CD4-positive, alpha-beta memory T cell (primary cell): Measurements from ENCODE around the gene DUOX1. TPM values are rescaled to one million over a fixed set of nuclear protein-coding genes. Genes with fewer than 3 reads are reported as not detected.
"Not testable (repeated sequence)": the region's sequence is repeated elsewhere in the genome, so short reads cannot be mapped to it uniquely, and the experiment has no call there.

Experiments used
- CTCF ChIA-PET: fragments of 350-600 bp; sonication (Branson Sonifier 250); formaldehyde crosslinking; loops from one replicate; lab custom pipeline; 2021; ENCODE audit warnings: inconsistent platforms; ENCODE audit not compliant: partially characterized antibody; lab: Charles Lee
- POLR2A ChIA-PET: fragments of 350-600 bp; sonication (Branson Sonifier 250); formaldehyde crosslinking; loops from one replicate; lab custom pipeline; 2021; ENCODE audit not compliant: partially characterized antibody; lab: Charles Lee
- DNase-seq, 5 donors: peaks; one replicate each; pipeline versions ENCODE4 v3.0.0 to v3.0.0-alpha.2; 2020 to 2022; ENCODE audit warnings: mixed read lengths in 1 of 5
- H3K27ac ChIP-seq: one replicate; pipeline ENCODE4 v1.7.0; 2013; ENCODE audit warnings: low read depth, low read length
- H3K27me3 ChIP-seq: 2 replicates; pipeline ENCODE4 v1.7.0; 2013; ENCODE audit warnings: mild to moderate bottlenecking, low read length, moderate library complexity; ENCODE audit not compliant: insufficient read depth
- H3K36me3 ChIP-seq: 2 replicates; pipeline ENCODE4 v1.7.0; 2013; ENCODE audit warnings: mild to moderate bottlenecking, low read length, moderate library complexity; ENCODE audit not compliant: insufficient read depth
- H3K4me1 ChIP-seq: 2 replicates; pipeline ENCODE4 v1.7.0; 2013; ENCODE audit warnings: mild to moderate bottlenecking, low read length, moderate library complexity; ENCODE audit not compliant: insufficient read depth
- H3K4me3 ChIP-seq, 2 donors: one replicate each; pipeline ENCODE4 v1.7.0; 2013; ENCODE audit warnings: low read length in 2 of 2, mild to moderate bottlenecking in 1 of 2
- H3K9me3 ChIP-seq, 2 donors: one replicate each; pipeline ENCODE4 v1.7.0; 2013; ENCODE audit warnings: low read length in 2 of 2, control low read depth in 1 of 2; ENCODE audit not compliant: control insufficient read depth in 1 of 2
- H3K27ac Mint-ChIP-seq, 7 donors: one replicate each; pipeline ENCODE4 v1.8.0; 2020 to 2021; ENCODE audit warnings: mixed read lengths in 7 of 7, mild to moderate bottlenecking in 6 of 7, inconsistent platforms in 3 of 7, moderate library complexity in 3 of 7
- H3K27me3 Mint-ChIP-seq, 2 donors: one replicate each; pipeline ENCODE4 v1.8.0; 2020 to 2021; ENCODE audit warnings: mixed read lengths in 2 of 2
- H3K36me3 Mint-ChIP-seq, 2 donors: one replicate each; pipeline ENCODE4 v1.8.0; 2020 to 2021; ENCODE audit warnings: mixed read lengths in 2 of 2, inconsistent platforms in 1 of 2, mild to moderate bottlenecking in 1 of 2
- H3K4me1 Mint-ChIP-seq, 4 donors: one replicate each; pipeline ENCODE4 v1.8.0; 2020 to 2021; ENCODE audit warnings: mixed read lengths in 4 of 4, mild to moderate bottlenecking in 1 of 4
- H3K4me3 Mint-ChIP-seq, 8 donors: one replicate each; pipeline ENCODE4 v1.8.0; 2020 to 2021; ENCODE audit warnings: mixed read lengths in 8 of 8, mild to moderate bottlenecking in 7 of 8, moderate library complexity in 6 of 8, inconsistent platforms in 3 of 8
- H3K9me3 Mint-ChIP-seq, 8 donors: one replicate each; pipeline ENCODE4 v1.8.0; 2020 to 2021; ENCODE audit warnings: mixed read lengths in 8 of 8, mild to moderate bottlenecking in 5 of 8, inconsistent platforms in 3 of 8, moderate library complexity in 1 of 8
- intact Hi-C: fragments of 100-400 bp; cut with micrococcal nuclease; formaldehyde crosslinking; loops from one replicate; pipeline ENCODE4 v1.15.1; 2023
- polyA plus RNA-seq, 2 donors: library from polyadenylated mRNA; unstranded; fragments of 300-500 nt; fragmentation: Illumina TruSeq; gene quantifications; one replicate each; pipeline ENCODE4 v1.2.3, GENCODE V29; 2021
- total RNA-seq, 2 experiments: library from RNA; stranded (reverse); gene quantifications; one replicate each; pipeline ENCODE4 v1.2.3, GENCODE V29; 2021

DUOX1 gene
- total and polyA plus RNA-seq, 4 experiments from 2014 or later = 0.06 to 2.9 (median 0.19) TPM

- POLR2A ChIA-PET = no interaction called here
- Histone ChIP-seq H3K27ac (no peak overlapping the region), H3K4me3 (no peak overlapping the region), H3K9me3 (no peaks in the 10 kb centered on the region), H3K4me1 (peaks cover 11% of the 10 kb centered on the region), H3K36me3 (no peaks in the 10 kb centered on the region), H3K27me3 (peaks cover 35% of the 10 kb centered on the region)
- CTCF ChIA-PET = interaction anchor here (0.8 to 3.3 kb wide), 4 partner anchors 8 to 15 kb away, joined by 3 to 12 read pairs (median 6); no protein-coding TSS in a partner anchor
- Mint-ChIP-seq H3K36me3 (no peaks in the 10 kb centered on the region), H3K4me1 (peaks cover 4 to 25% (median 16%) of the 10 kb centered on the region in 4 donors), H3K4me3 (no peak overlapping the region), H3K27ac (peak overlapping the region in 1 of 7 donors; percentile 71), H3K9me3 (peaks cover 0 to 4% (median 0%) of the 10 kb centered on the region in 8 donors), H3K27me3 (peaks cover 39 to 44% of the 10 kb centered on the region in 2 donors)
- intact Hi-C loops = no loop called here
- no peak for DNase-seq
These were observed 3.2 kb downstream of the DUOX1 start for GRCh38 chr15:45132844-45133560.

- Histone ChIP-seq H3K9me3 (no peaks in the 10 kb centered on the region), H3K27ac (no peak overlapping the region), H3K4me1 (peaks cover 11% of the 10 kb centered on the region), H3K36me3 (no peaks in the 10 kb centered on the region), H3K4me3 (no peak overlapping the region), H3K27me3 (peaks cover 30% of the 10 kb centered on the region)
- H3K4me3 Mint-ChIP-seq = peak overlapping the region in 1 of 8 donors; percentile 21
- peaks cover 0 to 2% (median 0%) of the 10 kb centered on the region in 8 donors for H3K9me3 Mint-ChIP-seq
- H3K27me3 Mint-ChIP-seq = peaks cover 33 to 41% of the 10 kb centered on the region in 2 donors
- ChIA-PET POLR2A (no interaction called here), CTCF (interaction anchor here (1.2 to 3.3 kb wide), 3 partner anchors 9 to 15 kb away, joined by 4 to 12 read pairs (median 9); no protein-coding TSS in a partner anchor)
- H3K27ac Mint-ChIP-seq = peak overlapping the region in 1 of 7 donors; percentile 71
- intact Hi-C loops = no loop called here
- no peak for DNase-seq
- H3K36me3 Mint-ChIP-seq = no peaks in the 10 kb centered on the region
- H3K4me1 Mint-ChIP-seq = peaks cover 4 to 25% (median 14%) of the 10 kb centered on the region in 4 donors
These were observed 3.7 kb downstream of the DUOX1 start for GRCh38 chr15:45133561-45133920.

GRCh38 chr15:45134046-45134445, 4.3 kb downstream of the DUOX1 start:
- ChIA-PET POLR2A (no interaction called here), CTCF (interaction anchor here (1.2 to 3.3 kb wide), 4 partner anchors 9 to 16 kb away, joined by 4 to 12 read pairs (median 10); no protein-coding TSS in a partner anchor)
- no peak overlapping the region for H3K27ac ChIP-seq
- no peak for DNase-seq
- peaks cover 25% of the 10 kb centered on the region for H3K27me3 ChIP-seq
- no peak overlapping the region for H3K4me3 ChIP-seq
- H3K27ac Mint-ChIP-seq = peak overlapping the region in 1 of 7 donors; percentile 41
- peaks cover 30 to 36% of the 10 kb centered on the region in 2 donors for H3K27me3 Mint-ChIP-seq
- peak overlapping the region in 2 of 8 donors; percentile 77 to 81 for H3K4me3 Mint-ChIP-seq
- peaks cover 4 to 25% (median 11%) of the 10 kb centered on the region in 4 donors for H3K4me1 Mint-ChIP-seq
- H3K36me3 Mint-ChIP-seq = no peaks in the 10 kb centered on the region
- no peaks in the 10 kb centered on the region for H3K9me3 ChIP-seq
- intact Hi-C loops = no loop called here
- H3K4me1 ChIP-seq = peaks cover 11% of the 10 kb centered on the region
- H3K36me3 ChIP-seq = no peaks in the 10 kb centered on the region
- no peaks in the 10 kb centered on the region for H3K9me3 Mint-ChIP-seq

- H3K4me3 ChIP-seq = no peak overlapping the region
- H3K36me3 ChIP-seq = no peaks in the 10 kb centered on the region
- Mint-ChIP-seq H3K27me3 (peaks cover 30 to 35% of the 10 kb centered on the region in 2 donors), H3K36me3 (no peaks in the 10 kb centered on the region), H3K9me3 (no peaks in the 10 kb centered on the region), H3K27ac (no peak overlapping the region), H3K4me1 (peaks cover 4 to 25% (median 11%) of the 10 kb centered on the region in 4 donors), H3K4me3 (peak overlapping the region; percentile 64 to 84 (median 72))
- ChIA-PET CTCF (interaction anchor here (1.1 to 3.3 kb wide), 4 partner anchors 8 to 17 kb away, joined by 3 to 12 read pairs (median 10); no protein-coding TSS in a partner anchor), POLR2A (no interaction called here)
- no peak for DNase-seq
- peaks cover 11% of the 10 kb centered on the region for H3K4me1 ChIP-seq
- intact Hi-C loops = no loop called here
- H3K27me3 ChIP-seq = peaks cover 25% of the 10 kb centered on the region
- H3K9me3 ChIP-seq = no peaks in the 10 kb centered on the region
- no peak overlapping the region for H3K27ac ChIP-seq
These were observed 5.1 kb downstream of the DUOX1 start for GRCh38 chr15:45134682-45135604.

GRCh38 chr15:45135705-45136377, 6.0 kb downstream of the DUOX1 start:
- POLR2A ChIA-PET, H3K27ac ChIP-seq, H3K27ac Mint-ChIP-seq, H3K36me3 ChIP-seq, intact Hi-C loops, H3K36me3 Mint-ChIP-seq, H3K9me3 Mint-ChIP-seq, H3K4me3 ChIP-seq, DNase-seq, H3K9me3 ChIP-seq: not testable (repeated sequence)
- peak overlapping the region in 6 of 8 donors; percentile 57 to 78 (median 65) for H3K4me3 Mint-ChIP-seq
- peaks cover 25 to 28% of the 10 kb centered on the region in 2 donors for H3K27me3 Mint-ChIP-seq
- peaks cover 4 to 20% (median 11%) of the 10 kb centered on the region in 4 donors for H3K4me1 Mint-ChIP-seq
- Histone ChIP-seq H3K27me3 (peaks cover 22% of the 10 kb centered on the region), H3K4me1 (peaks cover 11% of the 10 kb centered on the region)
- CTCF ChIA-PET = interaction anchor here (1.1 to 3.3 kb wide), 4 partner anchors 9 to 18 kb away, joined by 3 to 12 read pairs (median 10); no protein-coding TSS in a partner anchor

- Histone ChIP-seq H3K27me3 (peaks cover 22% of the 10 kb centered on the region), H3K4me3 (no peak overlapping the region), H3K27ac (no peak overlapping the region), H3K9me3 (no peaks in the 10 kb centered on the region), H3K4me1 (peaks cover 11% of the 10 kb centered on the region), H3K36me3 (no peaks in the 10 kb centered on the region)
- peak overlapping the region in 6 of 8 donors; percentile 57 to 78 (median 68) for H3K4me3 Mint-ChIP-seq
- ChIA-PET CTCF (interaction anchor here (2.0 to 2.8 kb wide), 2 partner anchors 10 to 18 kb away, joined by 7 to 8 read pairs; no protein-coding TSS in a partner anchor), POLR2A (no interaction called here)
- H3K27me3 Mint-ChIP-seq = peaks cover 25 to 28% of the 10 kb centered on the region in 2 donors
- H3K9me3 Mint-ChIP-seq = no peaks in the 10 kb centered on the region
- H3K27ac Mint-ChIP-seq = no peak overlapping the region
- peaks cover 4 to 20% (median 11%) of the 10 kb centered on the region in 4 donors for H3K4me1 Mint-ChIP-seq
- DNase-seq = no peak
- no peaks in the 10 kb centered on the region for H3K36me3 Mint-ChIP-seq
- intact Hi-C loops = no loop called here
These were observed 6.6 kb downstream of the DUOX1 start for GRCh38 chr15:45136378-45136764.
